ENCODE measurements around the gene PRKG1. TPM values are rescaled to one million over a fixed set of nuclear protein-coding genes. Genes with fewer than 3 reads are reported as not detected.

The PRKG1 gene
- total and polyA plus RNA-seq, 2 of the 4 experiments (the other 2 are of a cell fraction) = 3.5 to 18.3 TPM

DNA sequence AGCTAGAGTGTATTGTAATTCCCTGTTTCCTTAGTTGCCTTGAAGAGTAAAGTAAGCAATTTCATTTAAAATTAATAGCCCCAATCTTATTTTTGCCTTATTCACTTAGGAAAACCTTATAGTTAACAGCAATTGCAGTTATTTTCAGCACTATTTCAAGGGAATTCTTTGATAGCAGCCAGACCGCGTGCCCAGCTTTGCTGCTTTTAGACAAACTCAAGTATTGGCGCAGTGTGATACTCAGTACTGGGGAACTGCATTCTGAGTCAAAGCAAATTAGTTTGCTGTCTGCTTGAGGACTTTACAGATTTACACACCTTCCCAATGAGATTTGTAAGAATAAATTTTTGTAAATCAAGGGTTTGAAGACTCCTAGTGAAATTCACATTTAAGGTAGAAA is 21.2 kb downstream of the PRKG1 start:
- H2BK5ac ChIP-seq (ENCODE audit: low read depth, low read length, poor library complexity, severe bottlenecking) = no peak overlapping the region
- no peaks in the 10 kb centered on the region for H3K36me3 ChIP-seq (ENCODE audit: control insufficient read depth, insufficient read depth, low read length)
- no peak overlapping the region for H3K9ac ChIP-seq (ENCODE audit: low read depth, low read length)
- dilution Hi-C loops (cut with HindIII; ENCODE audit: low sequenced_read_pairs, unreplicated experiment) (no loop called here), intact Hi-C loops (cut with micrococcal nuclease) (no loop called here), in situ Hi-C loops (cut with MboI; ENCODE audit: low sequenced_read_pairs) (no loop called here)
- H3K4ac ChIP-seq (ENCODE audit: low read depth, low read length) = no peak overlapping the region
- H4K5ac ChIP-seq (ENCODE audit: low read depth, low read length) = no peak overlapping the region
- H3K27me3 ChIP-seq (ENCODE audit: control insufficient read depth, insufficient read depth, low read length) = no peaks in the 10 kb centered on the region
- no peak overlapping the region for H4K8ac ChIP-seq (ENCODE audit: low read depth in 2 of 2, low read length in 2 of 2)
- H3K9me1 ChIP-seq (ENCODE audit: insufficient read depth, low read length) = peaks cover 3% of the 10 kb centered on the region; the same call in 1 of the 2 replicates
- H3K18ac ChIP-seq (ENCODE audit: low read depth, low read length) = no peak overlapping the region
- no peak overlapping the region for H3K4me3 ChIP-seq (ENCODE audit: insufficient read depth, low read depth, low read length)
- WGBS, 2 experiments (ENCODE audit: extremely low coverage in 2 of 2, insufficient read length in 1 of 2) = 100% methylated on average over 2 of the region's 3 CpGs; no CpG with 5 or more reads in 1 of the 2 experiments
- no peak for TF ChIP-seq RFX5 (IDR thresholded peaks at IDR 0.05; ENCODE audit: low read depth, low read length)
- TF ChIP-seq BHLHE40 (IDR thresholded peaks at IDR 0.05; ENCODE audit: low read depth, low read length) = no peak
- TF ChIP-seq USF2 (IDR thresholded peaks at IDR 0.05; ENCODE audit: low read depth, low read length) = no peak
- no peaks in the 10 kb centered on the region for H3K9me3 ChIP-seq (ENCODE audit: control insufficient read depth, insufficient read depth, low read length)
- CTCF ChIA-PET = interaction anchor here (0.6 kb wide), 1 partner anchor 103 kb away, joined by 3 read pairs; no protein-coding TSS in a partner anchor
- ATAC-seq (ENCODE audit: low read depth) (no peak), DNase-seq (no peak)
- no peak overlapping the region for H3K4me2 ChIP-seq (ENCODE audit: low read depth, low read length)
- no peak overlapping the region for H3K56ac ChIP-seq (ENCODE audit: extremely low read depth, insufficient read depth, low read length)
- H2AK5ac ChIP-seq (ENCODE audit: low read depth, low read length) = no peak overlapping the region
- no peak overlapping the region for H2AK9ac ChIP-seq (replicated peaks; ENCODE audit: low read depth, low read length, poor library complexity)
- no peak overlapping the region for H4K91ac ChIP-seq (ENCODE audit: insufficient read depth, low read depth, low read length)
- no peak overlapping the region for H3K23ac ChIP-seq (ENCODE audit: low read depth, low read length)
- H4K20me1 ChIP-seq (ENCODE audit: insufficient read depth, low read length) = 0 out of 2 replicates have a peak, but pooled peaks cover 3% of the 10 kb centered on the region
- peaks cover 32 to 43% of the 10 kb centered on the region in 2 experiments for H3K79me1 ChIP-seq (ENCODE audit: low read depth in 1 of 2, low read length in 2 of 2)
- H2AFZ ChIP-seq (replicated peaks; ENCODE audit: low read length, poor library complexity) = no peak overlapping the region
- no peaks in the 10 kb centered on the region; the same call in 1 of the 2 replicates for H3K4me1 ChIP-seq (ENCODE audit: control insufficient read depth, insufficient read depth, low read length)
- H3K14ac ChIP-seq (replicated peaks; ENCODE audit: low read depth, low read length) = no peak overlapping the region
- no peak overlapping the region for H2BK120ac ChIP-seq (ENCODE audit: low read depth, low read length)
- POLR2A ChIA-PET (ENCODE audit: unreplicated experiment) = no interaction called here
- no peak overlapping the region for H3K27ac ChIP-seq (ENCODE audit: insufficient read depth, low read length)
- BruUV-seq (replicated peaks) = no TSS peak
- no peak overlapping the region for H2BK15ac ChIP-seq (ENCODE audit: low read depth, low read length)
- no peak overlapping the region for H2BK20ac ChIP-seq (ENCODE audit: low read depth, low read length)
